CD4-positive, CD25-positive, alpha-beta regulatory T cell (primary cell): ENCODE measurements around the gene APBB1IP. TPM values are rescaled to one million over a fixed set of nuclear protein-coding genes. Genes with fewer than 3 reads are reported as not detected.

Experiments used
- ATAC-seq, 2 donors: fragments of 150-1000 bp; cut with Tn5 transposase; one replicate each; pipeline ENCODE4 v1.10.0; 2021; ENCODE audit warnings: low read depth in 2 of 2, moderate number of reproducible peaks in 2 of 2, moderate library complexity in 1 of 2
- DNase-seq, 3 donors: peaks; one replicate each; pipeline versions ENCODE4 v3.0.0 to v3.0.0-alpha.2; 2012 to 2022; ENCODE audit warnings: mixed read lengths in 1 of 3
- H3K27ac ChIP-seq: one replicate; pipeline ENCODE4 v1.7.0; 2013; ENCODE audit warnings: mild to moderate bottlenecking, low read length; ENCODE audit not compliant: insufficient read depth, poor library complexity, severe bottlenecking
- H3K27me3 ChIP-seq: one replicate; pipeline ENCODE4 v1.7.0; 2013; ENCODE audit warnings: low read length; ENCODE audit not compliant: control insufficient read depth, insufficient read depth
- H3K36me3 ChIP-seq: one replicate; pipeline ENCODE4 v1.7.0; 2013; ENCODE audit warnings: mild to moderate bottlenecking, low read length, moderate library complexity; ENCODE audit not compliant: control insufficient read depth, insufficient read depth
- H3K4me1 ChIP-seq: 2 replicates; pipeline ENCODE4 v1.7.0; 2013; ENCODE audit warnings: mild to moderate bottlenecking, low read length; ENCODE audit not compliant: insufficient read depth, control insufficient read depth, poor library complexity, severe bottlenecking
- H3K4me3 ChIP-seq: one replicate; pipeline ENCODE4 v1.7.0; 2013; ENCODE audit warnings: low read depth, mild to moderate bottlenecking, low read length, moderate library complexity
- H3K9me3 ChIP-seq, 2 experiments: 1 replicate in 1 of 2; 2 replicates in 1 of 2; pipeline ENCODE4 v1.7.0; 2013; ENCODE audit warnings: low read length in 2 of 2, mild to moderate bottlenecking in 1 of 2, moderate library complexity in 1 of 2; ENCODE audit not compliant: control insufficient read depth in 2 of 2
- H3K27ac Mint-ChIP-seq, 3 donors: one replicate each; pipeline ENCODE4 v1.8.0; 2020 to 2022; ENCODE audit warnings: mild to moderate bottlenecking in 3 of 3, mixed read lengths in 3 of 3, moderate library complexity in 2 of 3
- H3K27me3 Mint-ChIP-seq: one replicate; pipeline ENCODE4 v1.8.0; 2022; ENCODE audit warnings: mild to moderate bottlenecking, mixed read lengths
- H3K36me3 Mint-ChIP-seq: one replicate; pipeline ENCODE4 v1.8.0; 2020; ENCODE audit warnings: mixed read lengths
- H3K4me1 Mint-ChIP-seq, 4 donors: one replicate each; pipeline ENCODE4 v1.8.0; 2020 to 2022; ENCODE audit warnings: mixed read lengths in 4 of 4, mild to moderate bottlenecking in 1 of 4
- H3K4me3 Mint-ChIP-seq, 4 donors: one replicate each; pipeline ENCODE4 v1.8.0; 2020 to 2022; ENCODE audit warnings: mild to moderate bottlenecking in 4 of 4, mixed read lengths in 4 of 4, moderate library complexity in 3 of 4
- H3K9me3 Mint-ChIP-seq, 7 donors: one replicate each; pipeline ENCODE4 v1.8.0; 2020 to 2022; ENCODE audit warnings: mixed read lengths in 7 of 7, mild to moderate bottlenecking in 3 of 7, moderate library complexity in 2 of 7
- polyA plus RNA-seq, 4 donors: library from polyadenylated mRNA; unstranded; fragments of 300-500 nt; fragmentation: Illumina TruSeq; gene quantifications; one replicate each; pipeline ENCODE4 v1.2.3, GENCODE V29; 2021
- total RNA-seq: library from RNA; stranded (reverse); gene quantifications from one replicate; pipeline ENCODE4 v1.2.3, GENCODE V29; 2022

Gene APBB1IP
- total and polyA plus RNA-seq, 5 donors from 2014 or later: 44.1 to 86.4 (median 51.3) TPM

GRCh38 chr10:26479766-26480492, 41.8 kb downstream of the APBB1IP start:
- Mint-ChIP-seq H3K4me1 (peaks cover 25 to 85% (median 61%) of the 10 kb centered on the region in 4 donors), H3K36me3 (peaks cover 20% of the 10 kb centered on the region), H3K27me3 (no peaks in the 10 kb centered on the region), H3K4me3 (peak overlapping the region; percentile 65 to 91 (median 78)), H3K27ac (peak overlapping the region; percentile 79 to 96 (median 92)), H3K9me3 (no peaks in the 10 kb centered on the region)
- peaks cover 3% of the 10 kb centered on the region for H3K36me3 ChIP-seq
- peak overlapping the region; percentile 68 for H3K4me3 ChIP-seq
- peak; percentile 67 to 76 for ATAC-seq
- H3K4me1 ChIP-seq: peaks cover 86% of the 10 kb centered on the region
- DNase-seq: peak in 2 of 3 donors; percentile 61 to 87
- no peaks in the 10 kb centered on the region for H3K27me3 ChIP-seq
- H3K9me3 ChIP-seq: no peaks in the 10 kb centered on the region
- H3K27ac ChIP-seq: peak overlapping the region; percentile 86

GRCh38 chr10:26481315-26481692, 43.2 kb downstream of the APBB1IP start:
- H3K27ac ChIP-seq: peak overlapping the region; percentile 86
- H3K9me3 Mint-ChIP-seq: no peaks in the 10 kb centered on the region

GRCh38 chr10:26481914-26482550, 43.9 kb downstream of the APBB1IP start:
- peak; percentile 32 to 91 (median 82) for DNase-seq
- H3K4me1 Mint-ChIP-seq: peaks cover 32 to 85% (median 67%) of the 10 kb centered on the region in 4 donors
- peak overlapping the region; percentile 79 for H3K4me3 ChIP-seq

More at GRCh38 chr10:26481315-26481692, 43.2 kb downstream of the APBB1IP start:
- Histone ChIP-seq H3K4me3 (peak overlapping the region; percentile 68), H3K4me1 (peaks cover 86% of the 10 kb centered on the region), H3K36me3 (peaks cover 3% of the 10 kb centered on the region), H3K9me3 (no peaks in the 10 kb centered on the region), H3K27me3 (no peaks in the 10 kb centered on the region)
- peak overlapping the region in 2 of 3 donors; percentile 79 to 100 for H3K27ac Mint-ChIP-seq
- H3K4me3 Mint-ChIP-seq: no peak overlapping the region
- ATAC-seq: no peak
- H3K4me1 Mint-ChIP-seq: peaks cover 24 to 84% (median 64%) of the 10 kb centered on the region in 4 donors
- H3K36me3 Mint-ChIP-seq: peaks cover 15% of the 10 kb centered on the region
- H3K27me3 Mint-ChIP-seq: no peaks in the 10 kb centered on the region
- DNase-seq: no peak

GRCh38 chr10:26483554-26483953, 45.4 kb downstream of the APBB1IP start:
- H3K4me3 ChIP-seq: peak overlapping the region; percentile 79
- peaks cover 11% of the 10 kb centered on the region for H3K36me3 Mint-ChIP-seq
- no peaks in the 10 kb centered on the region for H3K9me3 ChIP-seq
- ATAC-seq (no peak), DNase-seq (no peak)
- no peaks in the 10 kb centered on the region for H3K27me3 ChIP-seq
- peak overlapping the region; percentile 86 for H3K27ac ChIP-seq
- H3K27ac Mint-ChIP-seq: peak overlapping the region; percentile 91 to 100 (median 92)
- H3K4me3 Mint-ChIP-seq: peak overlapping the region; percentile 60 to 81 (median 74)
- H3K4me1 Mint-ChIP-seq: peaks cover 41 to 85% (median 66%) of the 10 kb centered on the region in 4 donors
- peaks cover 3% of the 10 kb centered on the region for H3K36me3 ChIP-seq
- no peaks in the 10 kb centered on the region for H3K27me3 Mint-ChIP-seq
- peaks cover 91% of the 10 kb centered on the region for H3K4me1 ChIP-seq
- H3K9me3 Mint-ChIP-seq: no peaks in the 10 kb centered on the region

More at GRCh38 chr10:26481914-26482550, 43.9 kb downstream of the APBB1IP start:
- Mint-ChIP-seq H3K36me3 (peaks cover 14% of the 10 kb centered on the region), H3K9me3 (no peaks in the 10 kb centered on the region), H3K27me3 (no peaks in the 10 kb centered on the region), H3K4me3 (peak overlapping the region; percentile 60 to 79 (median 78)), H3K27ac (peak overlapping the region; percentile 84 to 100 (median 91))
- ATAC-seq: peak; percentile 78 to 82
- peaks cover 91% of the 10 kb centered on the region for H3K4me1 ChIP-seq
- peaks cover 3% of the 10 kb centered on the region for H3K36me3 ChIP-seq
- no peaks in the 10 kb centered on the region for H3K9me3 ChIP-seq
- H3K27ac ChIP-seq: peak overlapping the region; percentile 86
- no peaks in the 10 kb centered on the region for H3K27me3 ChIP-seq

GRCh38 chr10:26485150-26485941, 47.2 kb downstream of the APBB1IP start:
- peak overlapping the region; percentile 82 to 96 (median 86) for H3K27ac Mint-ChIP-seq
- Histone ChIP-seq H3K4me3 (peak overlapping the region; percentile 46), H3K4me1 (peaks cover 89% of the 10 kb centered on the region), H3K27ac (peak overlapping the region; percentile 86), H3K9me3 (no peaks in the 10 kb centered on the region), H3K27me3 (no peaks in the 10 kb centered on the region), H3K36me3 (peaks cover 11% of the 10 kb centered on the region)
- no peaks in the 10 kb centered on the region for H3K27me3 Mint-ChIP-seq
- H3K4me3 Mint-ChIP-seq: peak overlapping the region in 3 of 4 donors; percentile 36 to 69 (median 40)
- H3K4me1 Mint-ChIP-seq: peaks cover 43 to 88% (median 63%) of the 10 kb centered on the region in 4 donors
- DNase-seq (no peak), ATAC-seq (no peak)
- peaks cover 10% of the 10 kb centered on the region for H3K36me3 Mint-ChIP-seq
- H3K9me3 Mint-ChIP-seq: no peaks in the 10 kb centered on the region

GRCh38 chr10:26486304-26486703, 48.2 kb downstream of the APBB1IP start:
- Histone ChIP-seq H3K36me3 (peaks cover 14% of the 10 kb centered on the region), H3K4me3 (peak overlapping the region; percentile 82), H3K9me3 (no peaks in the 10 kb centered on the region), H3K4me1 (peaks cover 80% of the 10 kb centered on the region), H3K27me3 (no peaks in the 10 kb centered on the region), H3K27ac (peak overlapping the region; percentile 94)
- Mint-ChIP-seq H3K4me3 (peak overlapping the region; percentile 1 to 74 (median 59)), H3K27me3 (no peaks in the 10 kb centered on the region), H3K36me3 (peaks cover 10% of the 10 kb centered on the region), H3K4me1 (peaks cover 43 to 85% (median 58%) of the 10 kb centered on the region in 4 donors), H3K27ac (peak overlapping the region; percentile 95 to 99 (median 96)), H3K9me3 (no peaks in the 10 kb centered on the region)
- DNase-seq (no peak), ATAC-seq (no peak)
